LHCN-M2 (cell line): ENCODE results near the gene PLAAT4. TPM values are rescaled to one million over a fixed set of nuclear protein-coding genes. Genes with fewer than 3 reads are reported as not detected.
"Not testable (repeated sequence)": the region's sequence is repeated elsewhere in the genome, so short reads cannot be mapped to it uniquely, and the experiment has no call there.

ENCODE experiments used
- DNase-seq: peaks from one replicate; pipeline ENCODE4 v3.0.0-alpha.2; 2012; ENCODE audit warnings: low read depth
- total RNA-seq: library from RNA; depleted of rRNA; stranded (reverse); fragments of >200 nt; gene quantifications from 2 replicates; pipeline ENCODE4 v1.2.3, GENCODE V29; 2014; rRNA removed

PLAAT4 gene
- total RNA-seq, 1 experiment from 2014 or later: 7.0 TPM

- peak; percentile 89 for DNase-seq
Observed at GRCh38 chr11:63567044-63567840, 30.6 kb downstream of the PLAAT4 start.

DNA sequence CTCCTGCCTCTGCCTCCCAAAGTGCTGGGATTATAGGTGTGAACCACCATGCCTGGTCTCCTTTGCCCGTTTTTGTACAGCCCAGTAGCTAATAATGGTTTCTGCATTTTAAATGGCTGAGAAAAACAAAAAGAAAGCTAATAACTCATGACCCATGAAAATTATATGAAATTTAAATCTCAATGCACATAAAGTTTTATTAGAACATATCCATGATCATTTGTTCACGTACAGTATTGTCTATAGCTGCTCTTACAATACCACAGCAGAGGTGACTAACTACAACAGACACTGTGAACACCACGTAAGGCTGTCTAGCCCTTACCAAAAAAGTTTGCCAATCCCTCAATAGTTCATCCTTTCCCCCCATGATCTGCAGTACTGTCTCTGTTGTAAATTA is 33.0 kb downstream of the PLAAT4 start:
- DNase-seq: no peak

- no peak for DNase-seq
Observed at GRCh38 chr11:63572026-63572688, 35.5 kb downstream of the PLAAT4 start.

- DNase-seq: peak; percentile 95
Observed at GRCh38 chr11:63573881-63574855, 37.6 kb downstream of the PLAAT4 start.

DNA sequence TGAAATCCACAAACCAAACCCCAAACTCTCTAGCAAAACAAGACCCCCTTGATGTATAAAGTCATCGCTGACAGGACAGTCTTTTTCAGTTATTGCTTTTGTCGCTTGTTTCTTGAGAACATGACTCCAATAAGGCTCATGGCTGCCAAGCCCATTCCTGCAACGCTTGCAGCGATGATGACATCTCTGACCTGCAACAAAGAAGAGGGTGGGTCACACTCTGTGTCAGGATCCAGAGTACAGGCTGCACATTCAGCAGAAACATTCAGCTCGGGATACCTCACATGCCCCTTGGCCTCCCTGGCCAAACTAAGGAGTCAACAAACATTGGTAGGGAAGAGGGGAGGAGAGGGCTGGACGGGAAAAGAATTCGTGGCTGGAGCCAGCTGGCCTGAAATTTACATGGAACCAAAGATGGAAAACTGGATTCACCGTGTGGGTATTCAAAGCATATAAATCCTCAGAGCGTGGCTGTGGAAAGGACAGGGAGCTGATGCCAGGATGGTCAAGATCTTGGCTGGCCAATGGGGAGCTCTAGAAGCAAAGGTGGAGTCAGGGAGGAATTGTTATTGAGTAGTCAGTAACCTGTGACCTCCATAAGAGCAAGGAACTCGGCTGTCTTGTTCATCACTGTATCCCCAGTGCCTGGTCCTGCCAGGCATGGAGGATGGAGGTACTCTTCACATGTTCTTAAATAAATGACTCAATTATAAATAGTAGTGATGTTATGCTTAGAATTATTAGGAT is 38.4 kb downstream of the PLAAT4 start:
- DNase-seq: no peak

DNA sequence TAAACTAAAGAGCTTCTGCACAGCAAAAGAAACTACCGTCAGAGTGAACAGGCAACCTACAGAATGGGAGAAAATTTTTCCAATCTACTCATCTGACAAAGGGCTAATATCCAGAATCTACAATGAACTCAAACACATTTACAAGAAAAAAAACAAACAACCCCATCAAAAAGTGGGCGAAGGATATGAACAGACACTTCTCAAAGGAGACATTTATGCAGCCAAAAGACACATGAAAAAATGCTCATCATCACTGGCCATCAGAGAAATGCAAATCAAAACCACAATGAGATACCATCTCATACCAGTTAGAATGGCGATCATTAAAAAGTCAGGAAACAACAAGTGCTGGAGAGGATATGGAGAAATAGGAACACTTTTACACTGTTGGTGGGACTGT is 42.3 kb downstream of the PLAAT4 start:
- DNase-seq: not testable (repeated sequence)

- not testable (repeated sequence) for DNase-seq
Observed at GRCh38 chr11:63581224-63581623, 44.6 kb downstream of the PLAAT4 start.

- no peak for DNase-seq
Observed at GRCh38 chr11:63583357-63583677, 46.7 kb downstream of the PLAAT4 start.

DNA sequence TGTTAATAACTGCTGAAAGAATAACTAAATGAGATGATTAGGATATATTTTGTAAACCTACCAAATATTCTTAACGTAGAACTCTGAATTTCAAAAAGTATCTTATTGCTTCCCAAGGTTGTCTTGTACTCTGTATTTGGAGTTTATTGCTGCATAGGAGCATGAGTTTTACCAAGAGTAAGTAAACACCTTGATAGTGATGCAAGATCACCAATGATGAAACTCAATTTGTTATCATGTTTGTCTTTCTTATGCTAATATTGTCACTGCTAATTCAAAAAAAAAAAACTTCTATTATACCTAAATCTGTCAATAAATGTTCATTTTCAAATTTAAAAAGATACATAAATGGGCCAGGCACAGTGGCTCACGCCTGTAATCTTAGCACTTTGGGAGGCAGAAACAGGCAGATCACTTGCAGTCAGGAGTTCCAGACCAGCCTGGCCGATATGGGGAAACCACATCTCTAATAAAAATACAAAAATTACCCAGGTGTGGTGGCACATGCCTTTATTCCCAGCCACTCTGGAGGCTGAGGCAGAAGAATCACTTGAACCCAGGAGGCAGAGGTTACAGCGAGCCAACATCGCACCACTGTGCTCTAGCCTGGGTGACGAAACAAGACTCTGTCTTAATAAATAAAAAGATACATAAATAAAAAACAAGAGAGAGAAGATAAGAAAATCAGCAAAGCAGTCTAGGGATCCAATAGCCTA is 50.0 kb downstream of the PLAAT4 start:
- DNase-seq: no peak

DNA sequence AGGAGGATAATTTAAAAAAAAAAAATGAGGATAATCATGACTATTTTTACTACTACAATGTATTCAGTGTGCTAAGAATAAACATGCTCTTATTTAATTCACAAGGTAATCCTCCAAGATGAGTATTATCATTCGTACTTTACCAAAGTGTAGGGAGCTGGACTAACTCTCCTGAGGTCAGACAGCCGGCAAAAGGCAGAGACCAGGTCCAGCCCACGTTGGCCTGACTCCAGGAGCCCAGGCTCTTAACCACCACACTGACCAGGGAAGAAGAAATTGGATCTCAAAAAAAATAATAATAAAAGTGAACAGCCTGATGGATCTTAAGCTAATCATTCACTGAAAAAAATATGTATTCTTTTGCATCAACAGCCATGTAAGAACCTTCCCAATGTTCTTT is 52.4 kb downstream of the PLAAT4 start:
- DNase-seq: no peak

GRCh38 chr11:63590024-63590788 is 53.6 kb downstream of the PLAAT4 start:
- no peak for DNase-seq

DNA sequence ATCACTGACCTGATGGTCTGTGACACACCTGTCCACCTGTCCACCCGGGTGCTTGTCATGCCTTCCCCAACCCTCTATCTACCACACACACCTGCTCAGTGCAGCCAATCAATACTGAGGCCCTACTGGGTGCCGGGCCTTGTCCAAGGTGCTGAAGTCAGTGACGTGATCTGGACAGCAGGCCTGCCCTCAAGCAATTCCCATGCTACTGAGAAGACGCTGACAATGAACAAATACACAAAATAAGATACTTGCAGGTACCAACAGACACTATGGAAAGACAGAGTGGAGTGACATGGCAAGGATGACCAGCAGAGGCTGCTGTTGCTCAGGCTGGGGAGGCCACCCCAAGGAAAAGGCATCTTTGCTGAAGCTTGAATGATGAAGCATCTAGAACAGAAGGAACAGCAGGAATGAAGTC is 56.4 kb downstream of the PLAAT4 start:
- peak; percentile 34 for DNase-seq

DNA sequence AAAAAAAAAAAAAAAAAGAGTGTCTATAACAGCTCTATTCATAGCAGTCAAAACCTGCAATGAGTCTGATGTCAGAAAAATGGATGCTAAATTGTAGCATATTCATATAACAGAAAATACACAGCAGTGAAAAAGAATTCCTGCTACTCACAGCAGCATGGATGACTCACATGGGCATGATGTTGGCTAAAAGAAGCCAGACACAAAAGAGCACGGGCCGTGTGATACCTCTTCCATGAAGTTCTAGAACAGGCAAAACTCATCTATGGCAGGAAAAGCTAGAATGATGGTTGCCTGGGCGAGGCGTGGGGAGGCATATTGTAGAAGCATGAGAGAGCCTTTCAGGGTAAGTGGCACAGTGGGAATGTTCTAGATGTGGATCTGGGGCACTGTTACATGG is 58.7 kb downstream of the PLAAT4 start:
- DNase-seq: peak; percentile 46

Other genes starting within 250 kb of the PLAAT4 start
- not detected in 2 replicates for gene SLC22A9, start 167.0 kb upstream of the PLAAT4 start, total RNA-seq
- gene PLAAT5, start 45.6 kb upstream of the PLAAT4 start, total RNA-seq: not detected in 2 replicates
- 0.51 TPM in 1 of 2 replicates, not detected in the other for gene LGALS12, start 30.7 kb upstream of the PLAAT4 start, total RNA-seq
- gene PLAAT2, start 26.6 kb downstream of the PLAAT4 start, total RNA-seq: not detected in 2 replicates
- gene PLAAT3, start 77.6 kb downstream of the PLAAT4 start, total RNA-seq: 8.5 and 19.1 TPM in 2 replicates
- gene ATL3, start 134.6 kb downstream of the PLAAT4 start, total RNA-seq: 104 and 119 TPM in 2 replicates
- 50.7 and 64.1 TPM in 2 replicates for gene RTN3, start 144.7 kb downstream of the PLAAT4 start, total RNA-seq
- 23.3 and 24.8 TPM in 2 replicates for gene ZFTA, start 232.0 kb downstream of the PLAAT4 start, total RNA-seq